Measurements from ENCODE around the gene MAP3K7CL. TPM values are rescaled to one million over a fixed set of nuclear protein-coding genes. Genes with fewer than 3 reads are reported as not detected.

MAP3K7CL gene
- total RNA-seq, 1 donor from 2014 or later = 3.1 TPM

DNA sequence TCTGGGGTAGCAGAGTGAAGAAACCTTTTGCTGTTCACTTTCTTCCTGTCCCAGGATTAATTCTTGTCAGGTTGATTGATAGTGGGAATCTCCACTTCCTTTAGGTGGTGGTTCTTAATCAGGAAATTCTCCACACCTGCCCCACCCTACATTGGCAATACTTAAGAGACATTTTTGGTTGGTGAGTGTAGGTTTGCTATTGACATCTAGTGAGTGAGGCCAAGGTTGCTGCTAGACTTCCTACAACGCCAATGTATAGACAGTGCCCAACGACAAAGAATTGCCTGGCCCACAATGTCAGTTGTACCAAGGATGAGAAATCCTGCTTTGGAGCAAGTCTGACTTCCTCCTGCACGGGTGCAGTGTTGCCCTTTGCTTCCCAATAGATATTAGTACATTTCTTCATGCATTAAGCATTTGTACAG lies 38.5 kb downstream of the MAP3K7CL start:
- ATAC-seq = peak; percentile 99

- ATAC-seq = no peak
Observed at GRCh38 chr21:29170944-29171343, 40.5 kb downstream of the MAP3K7CL start.

DNA sequence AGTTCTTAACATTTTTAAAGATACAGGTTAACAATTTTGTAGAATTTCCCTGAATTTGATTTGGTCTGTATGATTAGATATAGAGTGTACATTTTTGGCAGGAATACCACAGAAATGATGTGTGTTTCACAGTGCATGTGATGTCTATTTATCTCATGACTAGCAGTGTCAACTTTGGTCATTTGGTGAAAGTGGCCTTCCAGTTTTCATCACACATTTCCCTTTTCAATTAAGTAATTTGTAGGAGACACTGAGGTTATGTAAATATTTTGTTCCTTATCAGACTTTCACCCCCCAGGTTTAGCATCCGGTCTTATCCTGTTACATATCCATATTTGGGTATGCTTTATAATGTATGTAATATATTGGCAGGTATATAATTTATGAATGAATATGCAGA lies 41.8 kb downstream of the MAP3K7CL start:
- ATAC-seq = no peak

GRCh38 chr21:29174607-29175013 lies 44.2 kb downstream of the MAP3K7CL start:
- ATAC-seq = peak; percentile 36

DNA sequence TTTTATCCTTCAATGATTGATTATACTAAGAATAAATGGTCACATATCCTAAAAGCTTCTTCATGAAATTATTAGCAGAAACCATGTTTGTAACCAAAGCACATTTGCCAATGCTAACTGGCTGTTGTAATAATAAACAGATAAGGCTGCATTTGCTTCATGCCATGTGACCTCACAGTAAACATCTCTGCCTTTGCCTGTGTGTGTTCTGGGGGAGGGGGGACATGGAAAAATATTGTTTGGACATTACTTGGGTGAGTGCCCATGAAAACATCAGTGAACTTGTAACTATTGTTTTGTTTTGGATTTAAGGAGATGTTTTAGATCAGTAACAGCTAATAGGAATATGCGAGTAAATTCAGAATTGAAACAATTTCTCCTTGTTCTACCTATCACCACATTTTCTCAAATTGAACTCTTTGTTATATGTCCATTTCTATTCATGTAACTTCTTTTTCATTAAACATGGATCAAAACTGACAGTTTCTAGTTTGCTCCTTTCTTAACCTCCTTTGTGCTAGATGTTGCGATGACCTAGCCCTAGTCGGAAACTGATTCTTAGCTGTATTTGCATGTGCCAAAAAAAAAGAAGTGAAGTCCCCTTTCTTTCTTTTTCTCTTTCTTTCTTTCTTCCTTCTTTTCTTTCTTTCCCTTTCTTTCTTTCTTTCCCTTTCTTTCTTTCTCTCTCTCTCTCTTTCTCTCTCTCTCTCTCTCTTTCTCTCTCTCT lies 45.1 kb downstream of the MAP3K7CL start:
- no peak for ATAC-seq

DNA sequence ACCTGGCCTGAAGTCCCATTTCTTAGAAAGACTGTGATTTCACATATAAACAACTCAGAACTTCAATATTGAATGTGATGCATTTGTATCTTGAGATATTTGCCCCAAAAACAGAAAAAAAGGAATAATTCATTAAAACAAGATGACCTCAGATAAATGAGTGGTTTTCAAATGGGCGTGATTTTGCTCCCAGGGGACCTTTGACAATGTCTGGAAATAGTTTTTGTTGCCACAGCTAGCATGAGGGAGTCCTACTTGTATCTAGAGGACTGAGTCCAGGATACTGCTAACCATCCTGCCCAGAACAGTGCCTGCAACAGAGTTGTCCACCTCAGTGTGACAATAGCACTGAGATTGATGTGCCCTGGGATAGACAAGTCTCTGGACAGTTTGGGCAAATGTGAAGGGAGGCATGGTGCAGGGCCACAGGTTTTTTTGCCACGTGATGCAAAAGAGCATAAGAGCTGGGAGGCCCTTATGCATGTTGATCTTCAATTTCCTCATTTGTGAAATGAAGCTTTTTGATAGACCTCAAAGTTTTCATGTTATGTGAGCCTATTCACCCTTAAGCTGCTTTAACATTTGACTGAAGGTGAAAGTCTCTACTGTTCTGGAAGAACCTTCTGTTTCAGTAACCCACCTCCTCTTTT lies 46.2 kb downstream of the MAP3K7CL start:
- ATAC-seq = no peak

DNA sequence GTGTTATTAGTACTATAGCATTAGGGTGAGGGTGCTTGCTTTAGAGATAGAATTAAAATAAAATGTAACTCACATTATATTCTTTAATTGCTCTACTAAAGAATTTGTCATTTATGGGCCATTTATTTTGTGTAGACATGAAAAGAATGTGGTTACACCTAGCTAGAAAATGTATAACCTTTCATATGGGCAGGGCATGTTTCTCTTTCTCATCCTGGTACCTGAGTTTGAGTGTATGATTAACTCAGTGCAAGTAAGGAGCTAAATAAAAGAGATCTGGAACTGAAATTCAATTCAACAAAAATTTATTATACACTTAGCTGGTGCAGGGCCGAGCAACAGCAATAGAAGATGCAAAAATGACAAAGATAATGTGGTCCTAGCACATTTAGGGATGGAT lies 47.4 kb downstream of the MAP3K7CL start:
- ATAC-seq = no peak

DNA sequence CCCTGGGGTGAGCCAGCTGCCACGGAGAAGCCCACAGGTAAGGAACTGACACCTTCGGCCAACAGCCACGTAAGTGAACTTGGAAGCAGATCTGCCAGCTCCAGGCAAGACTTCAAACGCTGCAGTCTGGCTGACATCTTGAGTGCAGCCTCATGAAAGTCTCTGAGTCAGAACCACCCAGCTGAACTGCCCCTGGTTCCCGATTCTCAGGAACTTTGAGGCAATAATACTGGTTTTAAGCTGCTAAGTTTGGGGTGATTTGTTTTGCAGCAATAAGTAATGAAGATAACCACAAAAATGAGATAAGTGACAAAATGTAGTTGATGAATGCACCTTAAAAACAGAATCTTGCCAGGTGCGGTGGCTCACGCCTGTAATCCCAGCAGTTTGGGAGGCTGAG lies 48.5 kb downstream of the MAP3K7CL start:
- no peak for ATAC-seq

GRCh38 chr21:29179503-29179902 lies 49.1 kb downstream of the MAP3K7CL start:
- no peak for ATAC-seq

DNA sequence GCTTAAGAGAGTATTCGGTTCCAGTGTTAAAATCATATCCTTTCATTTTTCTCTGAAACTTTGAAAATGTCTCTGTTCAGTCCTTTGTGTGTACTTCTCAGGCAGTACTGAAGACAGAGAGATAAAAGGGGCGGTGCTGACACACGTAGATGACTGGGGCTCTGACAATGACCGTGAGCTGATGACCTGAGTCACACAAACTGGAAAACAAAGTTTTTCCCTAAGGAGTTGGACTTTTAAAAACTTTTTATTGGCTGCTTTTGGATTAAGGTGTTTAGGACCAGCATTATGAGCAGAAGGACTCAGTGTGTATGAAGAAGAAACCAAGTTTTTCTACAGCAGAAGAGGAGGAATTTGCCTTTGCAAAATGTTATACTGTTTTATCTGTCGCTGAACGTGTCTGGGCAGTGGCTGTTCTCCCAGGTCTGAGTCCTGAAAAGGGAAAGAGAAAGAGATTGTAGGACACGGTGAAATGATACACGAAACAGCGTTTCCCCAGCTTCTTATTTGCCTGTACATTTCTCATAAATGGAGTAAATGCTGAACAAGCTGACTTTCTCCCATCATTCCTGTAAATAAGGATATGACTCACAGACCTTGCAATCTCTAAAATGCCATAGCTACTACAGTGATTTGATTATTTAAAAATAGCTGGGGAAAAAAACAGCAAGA lies 51.5 kb downstream of the MAP3K7CL start:
- peak; percentile 84 for ATAC-seq

- ATAC-seq = no peak
Observed at GRCh38 chr21:29182691-29183092, 52.2 kb downstream of the MAP3K7CL start.

DNA sequence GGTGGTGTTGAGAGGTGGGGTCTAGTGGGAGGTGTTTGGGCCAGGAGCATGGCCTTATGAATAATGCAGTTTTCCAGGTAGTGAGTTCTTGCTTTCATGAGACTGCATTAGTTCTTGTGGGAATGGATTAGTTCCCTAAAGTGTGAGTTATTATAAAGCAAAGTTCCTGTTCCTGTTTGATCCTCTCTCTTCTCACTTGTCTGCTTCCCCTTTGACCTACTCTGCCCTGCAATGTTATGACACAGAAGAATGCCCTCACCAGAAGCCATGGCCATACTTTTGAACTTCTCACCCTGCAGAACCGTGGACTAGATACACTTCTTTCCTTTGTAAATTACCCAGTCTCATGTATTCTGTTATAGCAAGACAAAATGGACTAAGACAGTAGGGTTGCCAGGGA lies 53.6 kb downstream of the MAP3K7CL start:
- peak; percentile 27 for ATAC-seq

DNA sequence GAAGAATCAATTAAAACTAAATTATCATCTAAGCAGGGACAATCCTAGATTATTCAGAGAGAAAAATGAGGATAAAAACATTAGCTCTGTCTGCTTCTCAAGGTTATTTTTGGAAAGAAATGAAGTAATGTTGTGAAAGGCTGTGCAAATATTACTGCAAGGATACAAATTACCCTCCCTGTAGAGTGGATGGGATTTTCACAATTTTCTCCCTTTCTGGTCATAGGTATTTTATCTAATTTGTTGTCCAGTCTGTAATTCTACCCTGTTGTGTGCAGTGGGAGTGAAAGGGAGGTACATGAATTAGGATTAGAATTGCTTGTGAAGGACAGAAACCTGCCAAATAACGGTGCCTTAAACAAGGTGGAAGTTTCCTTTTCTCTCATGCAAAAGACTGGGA lies 54.7 kb downstream of the MAP3K7CL start:
- no peak for ATAC-seq

GRCh38 chr21:29185633-29186032 lies 55.2 kb downstream of the MAP3K7CL start:
- no peak for ATAC-seq

DNA sequence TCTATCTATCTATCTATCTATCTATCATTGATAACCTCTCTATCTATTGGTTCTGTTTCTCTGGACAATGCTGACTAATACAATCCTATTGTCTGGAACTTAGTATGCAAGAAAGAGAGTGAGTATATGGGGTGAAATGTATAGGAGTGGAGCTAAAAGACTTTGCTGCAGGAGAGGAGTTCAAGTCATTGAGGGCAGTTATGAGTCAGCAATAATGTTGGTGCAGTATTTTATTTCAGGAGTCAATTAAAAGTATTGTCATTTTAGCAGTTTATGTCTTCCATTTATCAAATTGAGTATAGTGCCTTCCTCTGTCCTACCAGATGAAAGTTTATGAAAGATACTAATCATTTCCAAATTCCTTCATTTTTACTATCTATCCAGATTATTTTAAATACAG lies 55.8 kb downstream of the MAP3K7CL start:
- no peak for ATAC-seq

DNA sequence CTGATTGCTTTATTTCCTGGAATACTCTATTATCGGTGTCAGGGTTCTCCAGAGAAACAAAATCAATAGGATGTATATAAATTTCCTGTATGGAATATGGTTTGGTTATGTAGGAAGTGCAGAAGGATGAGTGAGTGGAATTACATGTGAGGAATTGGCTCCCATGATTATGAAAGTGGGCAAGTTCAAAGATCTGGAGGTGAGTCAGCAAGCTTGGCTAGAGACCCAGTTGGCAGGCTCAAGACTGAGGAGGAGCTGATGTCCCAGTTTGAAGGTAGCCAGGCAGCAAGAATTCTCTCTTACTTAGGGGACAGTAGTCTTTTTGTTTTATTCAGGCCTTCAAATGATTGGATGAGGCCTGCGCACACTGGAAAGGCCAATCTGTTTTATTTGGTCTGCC lies 57.5 kb downstream of the MAP3K7CL start:
- ATAC-seq = peak; percentile 66

- no peak for ATAC-seq
Observed at GRCh38 chr21:29189353-29189752, 58.9 kb downstream of the MAP3K7CL start.

- ATAC-seq = peak; percentile 93
Observed at GRCh38 chr21:29190923-29191331, 60.5 kb downstream of the MAP3K7CL start.

DNA sequence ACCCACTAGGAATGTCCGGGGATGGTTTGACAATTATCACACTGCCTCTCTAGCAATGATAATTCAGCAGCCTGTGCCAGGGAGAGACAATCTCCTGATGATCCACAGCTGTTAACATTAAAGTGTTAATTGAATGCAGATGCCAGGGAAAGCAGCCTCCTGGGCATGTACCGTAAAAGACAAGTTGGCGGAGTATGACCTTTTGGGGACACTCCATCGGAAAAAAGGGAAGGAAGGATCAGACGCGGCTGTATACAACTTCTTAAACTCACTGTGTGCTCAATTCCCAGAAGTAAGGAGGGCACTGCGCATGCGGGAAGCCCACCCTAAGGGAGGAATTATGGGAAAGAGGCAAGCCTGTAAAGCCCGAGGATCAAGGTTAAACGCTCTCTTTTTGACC lies 62.6 kb downstream of the MAP3K7CL start:
- ATAC-seq = no peak

DNA sequence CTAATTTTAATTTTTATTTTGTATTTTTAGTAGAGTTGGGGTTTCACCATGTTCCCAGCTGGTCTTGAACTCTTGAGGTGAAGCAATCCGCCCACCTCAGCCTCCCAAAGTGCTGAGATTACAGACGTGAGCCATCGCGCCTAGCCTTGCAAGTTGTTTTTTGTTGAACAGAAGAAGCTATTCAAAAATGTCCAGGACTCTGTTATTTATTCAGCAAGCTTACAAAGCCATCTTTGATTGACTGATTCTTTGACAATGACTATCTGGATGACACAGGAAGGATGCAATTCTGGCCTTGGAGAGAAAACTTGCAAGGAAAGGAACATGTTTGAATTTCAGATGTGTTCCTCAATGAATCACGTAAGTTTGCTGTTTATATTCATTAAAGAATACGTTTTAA lies 63.5 kb downstream of the MAP3K7CL start:
- no peak for ATAC-seq

- ATAC-seq = no peak
Observed at GRCh38 chr21:29194342-29194741, 63.9 kb downstream of the MAP3K7CL start.

DNA sequence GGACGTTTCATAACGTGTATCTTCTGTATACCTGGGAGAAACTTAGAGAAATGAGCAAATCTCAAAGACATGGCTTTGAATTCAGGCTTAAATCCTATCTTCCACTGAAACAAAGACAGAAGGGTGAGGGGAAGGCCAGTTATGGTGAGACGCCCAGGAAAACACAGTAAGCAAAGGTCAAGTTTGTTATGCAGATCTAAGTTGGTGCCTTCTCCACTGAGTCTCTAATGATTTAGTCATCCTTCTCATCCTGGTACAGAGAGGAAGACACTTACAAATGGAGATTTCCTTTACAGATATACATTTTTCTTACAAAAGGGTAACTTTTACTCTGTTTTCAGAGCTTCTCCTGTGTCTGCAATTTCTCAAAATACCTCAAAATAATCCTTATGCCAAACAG lies 64.4 kb downstream of the MAP3K7CL start:
- ATAC-seq = no peak

DNA sequence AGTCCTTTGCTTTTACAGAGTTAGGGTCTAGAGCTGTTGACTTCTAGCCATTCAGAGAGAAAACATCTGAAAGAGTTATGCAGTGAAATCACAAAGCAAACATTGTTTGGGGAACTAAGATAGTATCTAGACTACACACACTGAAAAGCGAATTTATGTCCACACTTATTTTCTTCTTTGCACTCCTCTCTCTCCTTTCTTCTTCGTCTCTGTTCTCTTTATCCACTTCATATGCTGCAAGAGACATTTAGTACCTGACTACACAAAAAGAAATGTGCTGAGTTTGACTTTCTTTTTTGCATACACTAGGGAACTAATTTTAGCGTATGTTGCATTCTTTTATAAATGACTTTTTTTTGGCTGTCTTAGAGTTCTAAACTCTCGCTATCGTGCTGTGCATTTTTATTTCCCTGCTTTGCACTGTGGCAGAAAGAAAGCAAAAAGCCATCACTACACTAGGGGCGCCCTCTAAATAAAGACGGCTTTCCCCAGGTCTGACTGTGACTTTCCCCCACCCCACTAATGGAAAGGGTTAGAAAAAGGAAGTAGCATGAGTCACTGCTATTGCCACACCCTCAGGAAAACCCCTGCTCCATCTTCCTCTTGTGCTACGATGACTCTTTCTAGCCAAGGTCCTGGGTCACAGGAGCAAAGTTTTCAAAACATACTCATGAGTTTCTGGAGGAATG lies 65.7 kb downstream of the MAP3K7CL start:
- peak; percentile 97 for ATAC-seq

Measured in esophagus mucosa (tissue), 1 donor.